COLO829 (cell line): ENCODE measurements around the gene USP25.
"Not testable (repeated sequence)": the region's sequence is repeated elsewhere in the genome, so short reads cannot be mapped to it uniquely, and the experiment has no call there.

Experiments
- DNase-seq: peaks from one replicate; pipeline ENCODE4 v3.0.0; 2012; ENCODE audit warnings: low spot score

The USP25 gene

GRCh38 chr21:15731243-15731613 lies 1.4 kb downstream of the USP25 start:
- no peak for DNase-seq

- no peak for DNase-seq
Measured at GRCh38 chr21:15732290-15732995, 2.7 kb downstream of the USP25 start.

DNA sequence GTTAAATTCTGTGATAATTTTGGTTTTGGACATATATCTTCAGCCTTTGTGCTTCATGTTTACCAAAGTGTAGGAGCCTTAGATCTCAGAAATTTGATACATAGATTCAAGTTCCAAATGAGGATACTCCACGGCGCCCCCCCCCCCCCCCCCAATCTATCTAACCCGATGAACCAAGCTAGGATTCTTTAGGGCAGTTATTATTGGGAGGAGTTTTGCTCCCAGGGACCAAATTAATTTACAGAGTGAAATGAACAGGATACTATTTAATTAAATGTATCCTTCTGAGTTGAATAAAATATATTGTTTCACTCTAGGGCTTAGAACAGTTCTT lies 3.2 kb downstream of the USP25 start:
- no peak for DNase-seq

GRCh38 chr21:15735409-15735808 lies 5.6 kb downstream of the USP25 start:
- no peak for DNase-seq

DNA sequence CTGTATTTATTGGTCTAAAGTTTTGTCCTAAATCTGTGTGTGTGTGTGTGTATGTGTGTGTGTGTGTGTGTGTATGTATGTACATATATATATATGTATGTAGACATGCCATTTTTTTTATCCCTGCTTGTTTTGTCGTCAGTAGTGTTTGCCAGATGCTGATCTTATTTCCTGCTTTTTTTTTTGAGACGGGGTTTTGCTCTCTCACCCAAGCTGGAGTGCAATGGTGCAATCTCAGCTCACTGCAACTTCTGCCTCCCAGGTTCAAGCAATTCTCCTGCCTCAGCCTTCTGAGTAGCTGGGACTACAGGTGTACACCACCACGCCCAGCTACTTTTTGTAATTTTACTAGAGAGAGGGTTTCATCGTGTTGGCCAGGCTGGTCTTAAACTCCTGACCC lies 6.1 kb downstream of the USP25 start:
- not testable (repeated sequence) for DNase-seq

DNA sequence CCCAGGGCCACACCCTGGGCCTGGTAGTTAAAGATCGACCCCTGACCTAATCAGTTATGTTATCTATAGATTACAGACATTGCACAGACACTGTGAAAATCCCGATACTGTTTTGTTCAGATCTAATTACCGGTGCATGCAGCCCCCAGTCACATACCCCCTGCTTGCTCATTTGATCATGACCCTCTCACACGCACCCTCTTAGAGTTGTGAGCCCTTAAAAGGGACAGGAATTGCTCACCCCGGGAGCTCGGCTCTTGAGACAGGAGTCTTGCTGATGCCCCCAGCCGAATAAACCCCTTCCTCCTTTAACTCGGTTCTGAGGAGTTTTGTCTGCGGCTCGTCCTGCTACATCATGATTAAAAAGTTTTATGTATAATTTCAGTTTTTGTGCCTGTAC lies 9.0 kb downstream of the USP25 start:
- DNase-seq, result not testable (repeated sequence)

DNA sequence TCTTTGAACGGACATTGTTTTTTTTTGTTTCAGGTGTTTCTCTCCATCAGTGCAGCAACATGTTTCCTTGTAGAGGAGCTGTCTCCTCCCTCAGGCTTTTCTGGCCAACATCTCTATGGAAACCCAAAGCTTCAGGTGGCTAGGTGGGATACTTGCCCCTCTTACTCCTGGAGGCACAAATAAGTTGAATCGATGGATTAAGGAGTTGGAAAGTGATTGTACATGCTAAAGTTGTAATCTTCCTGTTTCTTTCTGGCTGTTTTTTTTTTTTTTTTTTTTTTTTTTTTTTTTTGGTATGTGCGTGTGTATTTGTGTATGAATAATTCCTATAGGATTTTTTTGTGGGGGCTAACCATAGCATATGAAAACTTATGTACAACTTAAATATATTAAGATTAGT lies 10.6 kb downstream of the USP25 start:
- DNase-seq, result no peak

DNA sequence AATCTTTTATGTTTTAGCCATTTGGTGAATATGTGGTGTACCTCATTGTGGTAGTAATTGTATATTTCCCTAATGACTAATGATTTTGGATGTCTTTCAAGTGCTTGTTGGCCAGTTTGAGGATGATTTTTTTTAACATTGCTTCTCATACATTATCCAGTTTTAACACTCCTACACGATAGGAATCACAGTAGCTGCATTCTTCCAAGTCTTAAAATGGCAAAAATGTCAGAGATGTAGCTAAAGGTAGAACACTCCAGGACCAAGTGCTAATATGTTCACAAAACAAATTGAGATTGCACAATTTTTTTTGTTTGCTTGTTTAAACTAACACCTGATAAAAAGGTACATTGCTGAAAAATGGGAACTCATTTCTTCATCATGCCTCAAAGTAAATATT lies 11.7 kb downstream of the USP25 start:
- no peak for DNase-seq

- DNase-seq, result no peak
Measured at GRCh38 chr21:15742052-15742670, 12.4 kb downstream of the USP25 start.

DNA sequence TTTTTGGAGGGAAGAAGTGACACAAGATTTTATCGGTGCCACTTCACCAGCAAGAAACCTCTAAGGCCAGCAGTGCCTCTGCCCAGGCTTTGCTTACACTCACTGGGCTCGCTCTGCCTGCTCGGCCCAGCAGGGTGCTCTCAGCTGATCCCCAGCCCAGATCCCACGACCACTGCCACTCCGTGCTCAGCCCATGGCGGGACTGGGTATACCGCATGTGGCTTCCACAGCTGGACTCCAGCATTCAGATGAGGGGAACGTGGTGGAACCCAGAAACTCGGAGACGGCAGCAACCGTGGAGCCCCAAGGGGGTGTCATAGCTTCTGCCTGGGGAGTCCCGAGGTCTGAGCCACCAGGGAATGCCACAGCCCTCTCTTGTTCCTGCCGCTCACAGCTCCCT lies 12.9 kb downstream of the USP25 start:
- no peak for DNase-seq

- DNase-seq, result no peak
Measured at GRCh38 chr21:15743593-15743992, 13.8 kb downstream of the USP25 start.

DNA sequence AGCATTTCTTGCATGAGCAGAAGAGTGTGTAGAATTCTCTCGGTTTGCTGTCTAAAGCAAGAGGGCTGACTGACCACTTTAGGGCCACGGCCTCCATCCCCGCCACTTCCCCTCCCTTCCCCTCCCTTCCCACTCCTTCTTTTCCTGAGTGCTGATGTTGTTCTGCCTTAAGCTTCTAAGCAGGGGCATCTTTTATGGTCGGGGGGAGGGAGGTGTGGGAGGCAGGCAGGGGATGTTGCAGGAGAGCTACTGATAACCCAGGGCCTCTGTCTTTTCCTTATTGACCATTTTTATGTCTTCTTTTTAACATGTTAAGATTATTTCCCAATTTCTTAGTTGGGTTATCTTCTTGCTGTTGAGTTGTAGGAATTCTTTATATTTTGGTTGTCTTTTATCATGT lies 15.1 kb downstream of the USP25 start:
- DNase-seq, result no peak

DNA sequence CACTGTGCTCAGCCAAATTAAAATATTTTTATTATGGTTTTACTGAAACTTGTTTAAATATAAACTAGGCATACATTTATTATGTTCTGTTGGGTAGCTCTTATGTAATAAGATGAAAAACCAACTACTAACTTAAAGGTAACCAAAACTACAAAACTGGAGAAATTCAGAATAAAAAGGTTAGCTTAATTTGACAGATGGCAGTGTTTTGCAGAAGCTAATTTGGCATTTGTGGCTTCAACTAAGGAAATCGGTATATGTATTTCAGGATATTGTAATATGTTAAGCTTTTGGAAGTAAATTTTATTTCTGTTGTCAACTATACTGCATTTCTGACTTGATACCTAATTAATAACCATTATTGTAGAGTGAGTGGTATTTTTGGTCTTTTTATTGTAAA lies 18.8 kb downstream of the USP25 start:
- no peak for DNase-seq

GRCh38 chr21:15749082-15749860 lies 19.5 kb downstream of the USP25 start:
- no peak for DNase-seq

DNA sequence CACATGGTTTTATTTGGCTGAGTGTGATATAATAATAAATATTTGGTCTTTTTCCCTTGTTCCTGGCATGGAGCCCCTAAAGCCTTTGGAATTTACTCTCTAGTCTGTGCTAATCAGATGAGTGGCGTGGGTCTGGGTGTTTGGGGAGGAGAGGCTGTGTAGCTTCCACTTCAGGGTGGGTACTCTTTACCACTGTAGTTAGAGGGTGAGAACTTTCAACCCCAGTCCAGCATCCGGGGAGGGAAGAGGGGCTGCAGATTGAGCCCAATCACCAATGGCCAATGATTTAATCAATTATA lies 20.0 kb downstream of the USP25 start:
- no peak for DNase-seq

- no peak for DNase-seq
Measured at GRCh38 chr21:15751037-15751436, 21.3 kb downstream of the USP25 start.

DNA sequence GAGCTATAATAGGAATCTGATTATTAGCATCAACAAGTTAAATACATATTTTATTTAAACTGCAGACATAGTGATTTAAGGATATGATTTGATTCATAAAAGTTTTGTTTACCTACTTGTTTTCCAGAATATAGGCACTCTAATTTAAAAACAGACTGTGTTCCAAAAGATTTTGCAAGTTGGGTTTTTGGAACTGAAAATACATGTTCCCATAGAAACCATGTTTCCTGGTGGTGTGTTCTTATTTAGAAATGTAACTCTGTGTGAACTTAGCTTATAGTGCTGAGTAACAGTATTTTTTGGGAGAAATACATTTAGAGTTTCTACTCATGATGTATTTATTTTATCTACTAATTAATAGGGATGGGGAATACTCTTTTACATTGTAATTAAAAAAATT lies 21.8 kb downstream of the USP25 start:
- DNase-seq, result no peak

GRCh38 chr21:15752763-15753407 lies 23.1 kb downstream of the USP25 start:
- DNase-seq, result no peak

DNA sequence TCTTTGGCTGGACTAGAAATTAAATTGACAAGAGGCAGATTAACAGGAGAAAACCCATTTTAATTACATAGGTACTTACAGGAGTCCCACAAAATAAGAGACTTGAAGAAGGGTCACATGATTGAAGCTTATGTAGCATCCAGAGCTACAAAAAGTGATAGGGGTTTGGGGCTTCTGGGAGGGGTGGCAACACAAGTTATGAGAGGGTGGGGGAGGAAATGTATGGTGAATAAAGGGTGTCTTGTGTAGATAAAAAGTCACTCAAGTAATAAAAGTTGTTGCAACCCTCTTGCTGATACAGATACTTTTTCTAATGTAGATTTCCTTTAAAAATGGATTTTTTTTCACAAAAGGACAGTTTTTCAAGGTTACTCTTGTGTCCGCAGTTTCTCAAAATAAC lies 24.0 kb downstream of the USP25 start:
- no peak for DNase-seq

DNA sequence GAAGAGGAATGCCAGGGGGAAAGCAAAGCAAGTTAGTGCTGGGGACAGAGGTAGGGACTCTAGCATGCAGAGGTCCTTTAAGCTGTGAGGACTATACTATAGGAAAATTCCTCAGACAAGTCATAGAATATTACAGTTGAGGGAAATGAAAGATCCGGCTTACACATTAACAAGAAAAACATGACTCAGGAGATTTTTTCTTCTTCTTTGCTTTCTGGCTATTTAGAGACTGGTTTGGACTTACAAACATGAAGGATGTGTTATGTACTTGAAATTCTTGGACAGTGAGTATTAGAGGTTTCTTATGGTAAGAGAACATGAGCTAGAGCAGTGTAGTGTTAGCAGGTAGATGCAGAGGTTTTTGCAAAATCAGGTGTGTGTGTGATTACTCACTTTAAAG lies 24.9 kb downstream of the USP25 start:
- DNase-seq, result no peak

- DNase-seq, result no peak
Measured at GRCh38 chr21:15755125-15755524, 25.3 kb downstream of the USP25 start.

DNA sequence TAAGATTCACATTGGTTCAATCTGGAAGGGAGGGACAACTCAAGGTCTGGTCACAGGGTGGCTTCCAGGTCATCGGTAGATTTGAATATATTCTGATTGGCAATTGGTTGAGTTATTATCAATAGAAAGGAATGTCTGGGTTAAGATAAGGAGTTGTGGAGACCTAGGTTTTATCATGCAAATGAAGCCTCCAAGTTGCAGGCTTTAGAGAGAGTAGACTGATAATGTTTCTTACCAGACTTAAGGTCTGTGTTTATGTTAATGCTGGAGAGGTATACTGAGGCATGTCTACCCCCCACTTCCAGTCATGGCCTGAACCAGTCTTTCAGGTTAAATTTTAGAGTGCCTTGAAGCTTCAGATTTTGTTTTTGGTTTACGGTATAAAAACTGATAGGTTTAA lies 29.7 kb downstream of the USP25 start:
- DNase-seq, result no peak

GRCh38 chr21:15761507-15762100 lies 31.8 kb downstream of the USP25 start:
- no peak for DNase-seq
